Right atrium auricular region (tissue), 2 donors: ENCODE results near the gene STK39. TPM values are rescaled to one million over a fixed set of nuclear protein-coding genes. Genes with fewer than 3 reads are reported as not detected.

Source experiments
- DNase-seq: peaks from one replicate; pipeline ENCODE4 v3.0.0-alpha.2; 2019; ENCODE audit warnings: low spot score
- H3K27ac ChIP-seq, 2 donors: fragments of 200-600 bp; sonication (generic); 1 replicate in 1 of 2; 2 replicates in 1 of 2; pipeline ENCODE4 v1.5.1; 2016 to 2019
- H3K27me3 ChIP-seq, 2 donors: fragments of 200-600 bp; sonication (generic); one replicate each; pipeline versions ENCODE4 v1.5.1 to v1.6.0; 2017 to 2019
- H3K36me3 ChIP-seq: fragments of 200-600 bp; sonication (generic); one replicate; pipeline ENCODE4 v1.5.1; 2016
- H3K4me1 ChIP-seq, 2 donors: fragments of 200-600 bp; sonication (generic); one replicate each; pipeline versions ENCODE4 v1.5.1 to v1.6.0; 2017 to 2019
- H3K4me3 ChIP-seq, 2 donors: fragments of 200-600 bp; sonication (generic); 1 replicate in 1 of 2; 2 replicates in 1 of 2; pipeline ENCODE4 v1.5.1; 2017 to 2019; ENCODE audit warnings: mild to moderate bottlenecking in 1 of 2, moderate library complexity in 1 of 2
- H3K9me3 ChIP-seq, 2 donors: fragments of 200-600 bp; sonication (generic); one replicate each; pipeline ENCODE4 v1.5.1; 2019
- total RNA-seq, 2 donors: library from RNA; depleted of rRNA; stranded (reverse); fragments of >200 nt; gene quantifications; one replicate each; pipeline ENCODE4 v1.1.0, GENCODE V29; 2016
- TF ChIP-seq, protein P1 (sequence below), 2 donors: fragments of 200-600 bp; sonication (generic); IDR thresholded peaks; one replicate each; pipeline ENCODE4 v1.5.1; 2019; ENCODE audit warnings: antibody characterized with exemption in 2 of 2

STK39 gene
- total RNA-seq, 2 donors from 2014 or later = 6.0 to 13.6 TPM

DNA sequence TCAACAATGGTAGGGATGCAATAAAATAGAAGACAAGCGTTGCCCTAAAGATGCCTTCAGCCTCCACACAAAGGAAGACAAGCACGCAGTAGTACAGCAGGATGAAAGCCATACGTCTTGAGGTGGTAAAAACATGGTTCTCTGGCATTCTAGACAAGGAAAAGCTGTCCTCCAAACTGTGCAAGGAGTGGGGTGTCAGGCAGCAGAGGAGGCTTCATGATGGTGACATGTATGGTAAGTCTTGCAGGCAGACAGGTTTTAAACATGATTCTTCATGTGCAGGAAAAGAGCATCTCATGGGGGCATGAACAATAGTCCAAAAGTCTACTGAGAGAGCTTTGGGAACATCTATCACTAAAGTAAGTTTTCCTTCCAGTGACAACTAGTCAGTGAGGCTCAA lies 241.8 kb downstream of the STK39 start:
- H3K27ac ChIP-seq = no peak overlapping the region

DNA sequence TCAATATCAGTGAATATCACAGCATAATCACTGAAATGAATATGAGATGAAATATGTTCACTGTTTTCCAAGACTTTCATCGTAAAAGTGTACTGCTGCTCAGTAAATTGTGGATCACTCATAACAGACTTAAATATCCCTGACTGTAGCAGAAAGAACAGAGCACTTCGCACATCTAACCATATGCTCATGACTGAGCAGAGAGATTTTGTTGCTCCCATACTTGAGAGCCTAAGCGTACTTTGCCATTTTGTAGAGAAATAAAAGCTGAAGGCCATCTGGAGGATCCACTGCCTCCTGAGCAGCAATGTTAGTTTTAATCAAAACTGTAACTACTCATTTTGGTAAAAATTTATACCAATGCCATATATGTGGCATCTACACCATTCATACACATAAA lies 243.5 kb downstream of the STK39 start:
- TF ChIP-seq, protein P1, sequence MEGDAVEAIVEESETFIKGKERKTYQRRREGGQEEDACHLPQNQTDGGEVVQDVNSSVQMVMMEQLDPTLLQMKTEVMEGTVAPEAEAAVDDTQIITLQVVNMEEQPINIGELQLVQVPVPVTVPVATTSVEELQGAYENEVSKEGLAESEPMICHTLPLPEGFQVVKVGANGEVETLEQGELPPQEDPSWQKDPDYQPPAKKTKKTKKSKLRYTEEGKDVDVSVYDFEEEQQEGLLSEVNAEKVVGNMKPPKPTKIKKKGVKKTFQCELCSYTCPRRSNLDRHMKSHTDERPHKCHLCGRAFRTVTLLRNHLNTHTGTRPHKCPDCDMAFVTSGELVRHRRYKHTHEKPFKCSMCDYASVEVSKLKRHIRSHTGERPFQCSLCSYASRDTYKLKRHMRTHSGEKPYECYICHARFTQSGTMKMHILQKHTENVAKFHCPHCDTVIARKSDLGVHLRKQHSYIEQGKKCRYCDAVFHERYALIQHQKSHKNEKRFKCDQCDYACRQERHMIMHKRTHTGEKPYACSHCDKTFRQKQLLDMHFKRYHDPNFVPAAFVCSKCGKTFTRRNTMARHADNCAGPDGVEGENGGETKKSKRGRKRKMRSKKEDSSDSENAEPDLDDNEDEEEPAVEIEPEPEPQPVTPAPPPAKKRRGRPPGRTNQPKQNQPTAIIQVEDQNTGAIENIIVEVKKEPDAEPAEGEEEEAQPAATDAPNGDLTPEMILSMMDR (IDR thresholded peaks at IDR 0.05) = no peak
- Histone ChIP-seq H3K4me1 (peaks cover 0 to 7% of the 10 kb centered on the region in 2 donors), H3K4me3 (no peak overlapping the region), H3K36me3 (no peaks in the 10 kb centered on the region), H3K27ac (no peak overlapping the region), H3K27me3 (no peaks in the 10 kb centered on the region), H3K9me3 (no peaks in the 10 kb centered on the region)
- no peak for DNase-seq

More for the DNA sequence above, 241.8 kb downstream of the STK39 start:
- H3K4me3 ChIP-seq = no peak overlapping the region
- peaks cover 0 to 7% of the 10 kb centered on the region in 2 donors for H3K4me1 ChIP-seq
- DNase-seq = no peak
- H3K36me3 ChIP-seq = no peaks in the 10 kb centered on the region
- no peaks in the 10 kb centered on the region for H3K27me3 ChIP-seq
- TF ChIP-seq, protein P1 (IDR thresholded peaks at IDR 0.05) = no peak
- no peaks in the 10 kb centered on the region for H3K9me3 ChIP-seq

DNA sequence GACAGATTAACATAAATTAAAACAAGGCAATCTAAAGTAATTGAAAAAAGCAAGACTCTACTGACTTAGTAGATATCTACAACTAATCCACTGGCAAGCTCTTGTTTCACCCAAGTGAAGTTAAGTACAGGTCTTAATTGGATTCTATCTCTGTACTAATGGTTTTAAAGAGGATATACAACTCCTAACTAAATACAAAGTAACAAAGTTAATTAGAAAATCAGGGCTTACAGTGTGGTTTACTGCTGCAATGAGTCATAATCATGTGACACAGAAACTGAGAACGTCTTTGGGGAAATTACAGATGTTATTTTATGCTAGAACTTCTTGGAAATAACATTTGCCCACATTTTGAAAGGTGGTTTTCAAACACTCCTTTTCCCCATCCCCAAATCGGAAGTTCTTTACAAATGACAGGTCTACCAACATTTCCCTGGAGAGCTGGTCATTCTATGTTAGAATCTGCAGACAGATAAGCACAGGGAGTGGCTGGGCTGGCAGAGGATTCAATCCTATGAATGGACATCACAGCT lies 245.3 kb downstream of the STK39 start:
- no peaks in the 10 kb centered on the region for H3K27me3 ChIP-seq
- no peak overlapping the region for H3K4me3 ChIP-seq
- peaks cover 0 to 7% of the 10 kb centered on the region in 2 donors for H3K4me1 ChIP-seq
- H3K9me3 ChIP-seq = no peaks in the 10 kb centered on the region
- H3K36me3 ChIP-seq = peaks cover 1% of the 10 kb centered on the region
- DNase-seq = no peak
- no peak overlapping the region for H3K27ac ChIP-seq
- TF ChIP-seq, protein P1 (IDR thresholded peaks at IDR 0.05) = no peak

DNA sequence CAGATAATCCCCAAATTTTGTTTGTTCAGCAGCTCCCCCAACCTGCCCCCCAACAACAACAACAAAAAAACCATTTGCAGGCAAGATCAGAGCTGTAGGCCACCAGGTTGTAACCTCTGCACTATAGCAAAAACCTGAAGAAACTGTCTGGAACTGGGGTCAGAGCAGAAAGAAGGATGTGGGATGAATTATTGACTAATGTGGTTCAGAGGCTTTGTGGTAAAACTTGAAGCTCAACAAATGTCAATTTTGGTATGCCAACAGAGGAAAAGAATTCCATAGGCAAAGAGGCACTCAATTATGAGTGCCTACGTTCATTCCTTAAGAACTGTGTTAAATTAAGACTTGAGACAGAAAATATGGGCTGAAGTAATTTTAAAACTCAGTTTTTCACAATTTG lies 255.1 kb downstream of the STK39 start:
- no peaks in the 10 kb centered on the region for H3K27me3 ChIP-seq
- H3K9me3 ChIP-seq = no peaks in the 10 kb centered on the region
- TF ChIP-seq, protein P1 (IDR thresholded peaks at IDR 0.05) = no peak
- no peak for DNase-seq
- H3K27ac ChIP-seq = no peak overlapping the region
- H3K36me3 ChIP-seq = peaks cover 7% of the 10 kb centered on the region
- peaks cover 0 to 5% of the 10 kb centered on the region in 2 donors for H3K4me1 ChIP-seq
- H3K4me3 ChIP-seq = no peak overlapping the region

DNA sequence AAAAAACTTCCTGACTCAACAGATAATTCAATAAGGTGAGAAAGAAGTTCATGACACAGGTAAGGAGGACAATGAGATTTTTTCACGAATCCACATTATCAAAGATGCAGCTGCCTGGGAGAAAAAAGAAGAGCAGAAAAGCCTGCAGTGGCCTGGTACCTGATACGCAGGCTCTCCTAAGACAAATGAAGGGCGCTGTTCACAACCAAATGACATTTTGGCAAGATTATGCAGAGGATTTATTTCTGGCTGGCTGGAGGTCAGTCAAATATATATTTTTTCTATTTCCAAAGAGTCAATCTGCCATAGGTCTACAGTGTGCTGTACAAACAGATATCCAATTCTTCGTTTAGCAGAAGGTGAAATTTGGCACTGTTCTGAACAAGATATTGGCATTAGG lies 257.3 kb downstream of the STK39 start:
- H3K27ac ChIP-seq = no peak overlapping the region
- no peak for DNase-seq
- H3K4me3 ChIP-seq = no peak overlapping the region
- H3K4me1 ChIP-seq = peaks cover 0 to 5% of the 10 kb centered on the region in 2 donors
- H3K27me3 ChIP-seq = no peaks in the 10 kb centered on the region
- no peaks in the 10 kb centered on the region for H3K36me3 ChIP-seq
- H3K9me3 ChIP-seq = no peaks in the 10 kb centered on the region
- TF ChIP-seq, protein P1 (IDR thresholded peaks at IDR 0.05) = no peak

DNA sequence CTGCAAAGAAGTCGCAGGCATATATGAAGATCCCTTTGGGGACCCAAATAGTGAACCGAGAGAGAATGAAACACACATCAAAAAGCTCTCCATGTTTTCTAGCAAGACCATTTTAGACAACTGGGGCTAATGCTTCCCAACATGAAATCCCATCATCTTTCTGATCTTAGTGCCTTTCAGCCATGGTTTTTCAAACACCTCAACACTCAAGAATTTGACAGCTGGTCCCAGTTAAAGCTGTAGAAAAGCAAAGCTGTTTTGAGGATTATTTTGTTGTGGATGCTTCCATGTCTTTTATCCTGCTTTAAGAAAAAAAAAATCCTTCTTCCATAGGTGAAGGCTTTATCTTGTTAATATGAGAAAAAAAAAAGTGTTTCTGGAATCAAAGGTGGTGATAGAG lies 259.1 kb downstream of the STK39 start:
- no peaks in the 10 kb centered on the region for H3K27me3 ChIP-seq
- H3K4me3 ChIP-seq = no peak overlapping the region
- peaks cover 0 to 5% of the 10 kb centered on the region in 2 donors for H3K4me1 ChIP-seq
- H3K9me3 ChIP-seq = no peaks in the 10 kb centered on the region
- no peaks in the 10 kb centered on the region for H3K36me3 ChIP-seq
- TF ChIP-seq, protein P1 (IDR thresholded peaks at IDR 0.05) = no peak
- no peak overlapping the region for H3K27ac ChIP-seq
- DNase-seq = no peak
